Endothelial cell of umbilical vein (primary cell): ENCODE measurements around the gene DNAL1. TPM values are rescaled to one million over a fixed set of nuclear protein-coding genes. Genes with fewer than 3 reads are reported as not detected.

Source experiments
- Bru-seq: library from RNA; stranded (reverse); fragments of 400-500 nt; gene quantifications from one replicate; lab custom pipeline; 2021; lab: Mats Ljungman, UMichigan
- BruChase-seq, 2 experiments: library from RNA; stranded (reverse); fragments of 400-500 nt; gene quantifications; one replicate each; lab custom pipeline; 2021; lab: Mats Ljungman, UMichigan
- BruUV-seq: library from RNA; stranded (reverse); fragments of 400-500 nt; replicated peaks from 2 replicates; lab custom pipeline; 2021; lab: Mats Ljungman, UMichigan
- CTCF ChIA-PET: fragments of 300-600, 350-600 bp; sonication (Branson Sonifier 250); formaldehyde crosslinking; loops from one replicate; lab custom pipeline; 2021; ENCODE audit warnings: antibody characterized with exemption, inconsistent platforms; lab: Charles Lee
- POLR2A ChIA-PET: fragments of 300-600, 350-600 bp; sonication (Branson Sonifier 250); formaldehyde crosslinking; loops from one replicate; lab custom pipeline; 2021; ENCODE audit warnings: antibody characterized with exemption, inconsistent platforms; lab: Charles Lee
- DNase-seq: peaks from one replicate; pipeline ENCODE4 v3.0.0-alpha.2; 2011; ENCODE audit warnings: low read depth, low spot score
- FAIRE-seq: peaks from 2 replicates; lab custom pipeline; 2011; peaks lifted over from hg19 to GRCh38; lab: Jason Lieb, UNC
- H2AFZ ChIP-seq: 2 replicates; pipeline ENCODE4 v1.6.0; 2012; ENCODE audit warnings: low read depth, low read length, control low read depth, inconsistent platforms
- H3K27ac ChIP-seq: 2 replicates; pipeline ENCODE4 v1.5.1; 2011; ENCODE audit warnings: low read depth, mild to moderate bottlenecking, control low read depth, low read length, moderate library complexity; ENCODE audit not compliant: insufficient read depth
- H3K27me3 ChIP-seq, 2 experiments: 2 replicates each; pipeline versions ENCODE4 v1.6.0 to v1.6.1; 2011; ENCODE audit warnings: low read length in 2 of 2, mixed read lengths in 1 of 2; ENCODE audit not compliant: control insufficient read depth in 2 of 2, insufficient read depth in 2 of 2
- H3K36me3 ChIP-seq, 2 experiments: 2 replicates in 1 of 2; 3 replicates in 1 of 2; pipeline ENCODE4 v1.5.1; 2011; ENCODE audit warnings: low read length in 2 of 2, mild to moderate bottlenecking in 1 of 2, moderate library complexity in 1 of 2; ENCODE audit not compliant: control insufficient read depth in 2 of 2, insufficient read depth in 2 of 2; ENCODE audit errors: extremely low read depth in 1 of 2
- H3K4me1 ChIP-seq: 3 replicates; pipeline ENCODE4 v1.5.1; 2011; ENCODE audit warnings: mild to moderate bottlenecking, low read length; ENCODE audit not compliant: control insufficient read depth, insufficient read depth; ENCODE audit errors: extremely low read depth
- H3K4me2 ChIP-seq: 2 replicates; pipeline ENCODE4 v1.6.1; 2011; ENCODE audit warnings: low read length, control low read depth, mixed read lengths; ENCODE audit not compliant: insufficient read depth
- H3K4me3 ChIP-seq, 3 experiments: fragments of 200-600 bp in 1 of 3; sonication (generic), shearing (Covaris generic) in 1 of 3; replicated peaks in 1 of 3; 2 replicates each; pipeline ENCODE4 v1.5.1; 2011 to 2016; ENCODE audit warnings: control low read depth in 3 of 3, low read length in 3 of 3, mild to moderate bottlenecking in 2 of 3, inconsistent platforms in 1 of 3, low read depth in 1 of 3, moderate library complexity in 1 of 3; ENCODE audit not compliant: insufficient read depth in 1 of 3
- H3K79me2 ChIP-seq: 2 replicates; pipeline ENCODE4 v1.6.0; 2012; ENCODE audit warnings: low read length, inconsistent platforms; ENCODE audit not compliant: control insufficient read depth, insufficient read depth
- H3K9ac ChIP-seq: replicated peaks from 2 replicates; pipeline ENCODE3; 2011; ENCODE audit warnings: low read length, control low read depth; ENCODE audit not compliant: insufficient read depth; ENCODE audit errors: extremely low read depth
- H3K9me1 ChIP-seq: replicated peaks from 3 replicates; pipeline ENCODE4 v1.6.0; 2011; ENCODE audit warnings: mild to moderate bottlenecking, low read length; ENCODE audit not compliant: control insufficient read depth, insufficient read depth; ENCODE audit errors: extremely low read depth
- H3K9me3 ChIP-seq: replicated peaks from 2 replicates; pipeline ENCODE4 v1.5.1; 2012; ENCODE audit warnings: low read length, inconsistent platforms; ENCODE audit not compliant: control insufficient read depth, insufficient read depth
- H4K20me1 ChIP-seq: replicated peaks from 2 replicates; pipeline ENCODE3; 2011; ENCODE audit warnings: mild to moderate bottlenecking, low read length; ENCODE audit not compliant: control insufficient read depth, insufficient read depth; ENCODE audit errors: extremely low read depth
- CTCF ChIP-seq, 2 donors: IDR thresholded peaks; 1 replicate in 1 of 2; 2 replicates in 1 of 2; pipeline ENCODE4 v1.5.1; 2011; ENCODE audit warnings: low read length in 2 of 2, mild to moderate bottlenecking in 2 of 2, moderate library complexity in 2 of 2, control low read depth in 1 of 2, inconsistent platforms in 1 of 2, low read depth in 1 of 2; ENCODE audit not compliant: insufficient read depth in 1 of 2; ENCODE audit errors: extremely low read depth in 1 of 2
- EZH2 ChIP-seq: IDR thresholded peaks from 2 replicates; pipeline ENCODE4 v1.6.1; 2012; ENCODE audit warnings: borderline replicate concordance, low read depth, mild to moderate bottlenecking, moderate library complexity, low read length, inconsistent platforms; ENCODE audit not compliant: severe bottlenecking
- FOS ChIP-seq: IDR thresholded peaks from 2 replicates; pipeline ENCODE4 v1.6.1; 2011; ENCODE audit warnings: mild to moderate bottlenecking, low read length, moderate library complexity, borderline replicate concordance; ENCODE audit not compliant: insufficient read depth
- GATA2 ChIP-seq: IDR thresholded peaks from 2 replicates; pipeline ENCODE4 v1.7.0; 2011; ENCODE audit warnings: low read depth, mild to moderate bottlenecking, moderate library complexity, mixed read lengths, low read length; ENCODE audit not compliant: insufficient read length, insufficient read depth
- JUN ChIP-seq: IDR thresholded peaks from 2 replicates; pipeline ENCODE4 v1.6.1; 2011; ENCODE audit warnings: borderline replicate concordance, low read depth; ENCODE audit not compliant: insufficient read length, insufficient read depth
- MAX ChIP-seq: IDR thresholded peaks from 2 replicates; pipeline ENCODE4 v1.6.1; 2011; ENCODE audit not compliant: insufficient read depth, insufficient read length
- MYC ChIP-seq: IDR thresholded peaks from one replicate; pipeline ENCODE4 v1.6.1; 2011; ENCODE audit warnings: mild to moderate bottlenecking, low read depth, low read length
- POLR2A ChIP-seq: IDR thresholded peaks from 2 replicates; pipeline ENCODE4 v1.6.1; 2012; ENCODE audit warnings: low read depth, mild to moderate bottlenecking, control low read depth, low read length
- POLR2AphosphoS5 ChIP-seq: IDR thresholded peaks from 2 replicates; pipeline ENCODE4 v1.6.1; 2012; ENCODE audit warnings: low read depth, mild to moderate bottlenecking, control low read depth, low read length, moderate library complexity; ENCODE audit not compliant: insufficient read depth
- dilution Hi-C: fragments of 300-500 bp; cut with MboI; formaldehyde crosslinking; loops from one replicate; pipeline ENCODE4 v1.15.0; 2019; ENCODE audit warnings: low sequenced_read_pairs; ENCODE audit not compliant: extremely low pct_ligation_motif_present
- intact Hi-C: fragments of 100-400 bp; cut with micrococcal nuclease; formaldehyde crosslinking; loops from one replicate; pipeline ENCODE4 v1.10.0; 2022
- long read RNA-seq: library from polyadenylated mRNA; stranded (forward); transcript quantifications from one replicate; pipeline ENCODE4 v2.0.0, GENCODE V29; 2021
- polyA minus RNA-seq, 3 experiments: library from RNA; depleted of rRNA, polyadenylated mRNA; stranded (reverse); fragments of >200 nt; gene quantifications; 1 replicate in 1 of 3; 2 replicates in 2 of 3; pipeline ENCODE4 v1.2.3, GENCODE V29; 2011
- polyA plus RNA-seq, 4 experiments: library from polyadenylated mRNA; depleted of rRNA in 3 of 4; stranded (reverse) in 3 of 4; unstranded in 1 of 4; fragments of >200 nt; gene quantifications; 2 replicates each; pipeline versions ENCODE4 v1.2.1 to v1.2.3, GENCODE V29; 2011 to 2012; ENCODE audit warnings: missing spikeins in 1 of 4
- total RNA-seq: library from RNA; stranded (reverse); gene quantifications from 2 replicates; pipeline ENCODE4 v1.2.3, GENCODE V29; 2021

The DNAL1 gene
- total RNA-seq (14.1 and 15.3 TPM in 2 replicates), polyA plus RNA-seq (2.1 and 2.4 TPM in 2 replicates), polyA minus RNA-seq (2.3 and 2.9 TPM in 2 replicates), Bru-seq, nascent RNA (percentile 60 among the genes with signal in this experiment), BruChase-seq, experiment 1, labeled RNA remaining after a 6-hour chase (percentile 73 among the genes with signal in this experiment), BruChase-seq, experiment 2, labeled RNA remaining after a 2-hour chase (percentile 68 among the genes with signal in this experiment)
- polyA plus RNA-seq (2011; cell fraction: cytosol; rRNA removed), result 3.1 TPM in 2 replicates
- 4.5 and 4.6 TPM in 2 replicates for polyA plus RNA-seq (2011; cell fraction: nucleus; rRNA removed)
- 6.1 and 9.7 TPM in 2 replicates for polyA plus RNA-seq (2012)
- 2.6 TPM for polyA minus RNA-seq (2011; cell fraction: cytosol; rRNA and poly(A)+ RNA removed)
- 1.4 and 2.8 TPM in 2 replicates for polyA minus RNA-seq (2011; cell fraction: nucleus; rRNA and poly(A)+ RNA removed)
- long read RNA-seq, full-length matches to known transcripts, result 13 of 20 reads
- long read RNA-seq, partial matches to known transcripts, result 2 of 20 reads
- long read RNA-seq, other reads (novel, unspliced or antisense), result 5 of 20 reads

- intact Hi-C loops (no loop called here), dilution Hi-C loops (no loop called here)
- TF ChIP-seq POLR2A, result peak; percentile 94
- no peak for TF ChIP-seq GATA2
- TF ChIP-seq POLR2AphosphoS5, result peak; percentile 97
- peak within 1 kb of the TSS; percentile 61 to 80 (median 78) for H3K4me3 ChIP-seq
- peak within 1 kb of the TSS; percentile 79 for H3K27ac ChIP-seq
- peaks cover 7% of the 10 kb centered on the region for H3K4me1 ChIP-seq
- peak; percentile 93 for DNase-seq
- CTCF ChIA-PET, result interaction anchor here (0.9 to 1.1 kb wide), 2 partner anchors 9 to 12 kb away, joined by 3 read pairs; no protein-coding TSS in a partner anchor
- H3K4me2 ChIP-seq, result peak within 1 kb of the TSS; percentile 90
- no peaks in the 10 kb centered on the region for H3K36me3 ChIP-seq
- peak within 1 kb of the TSS; percentile 94 for H2AFZ ChIP-seq
- H3K9me3 ChIP-seq, result no peaks in the 10 kb centered on the region
- peak within 1 kb of the TSS; percentile 77 for H3K9ac ChIP-seq
- peak; percentile 95 for FAIRE-seq
- H4K20me1 ChIP-seq, result no peaks in the 10 kb centered on the region
- no peaks in the 10 kb centered on the region for H3K27me3 ChIP-seq
- TSS peak; percentile 100 for BruUV-seq
- POLR2A ChIA-PET, result no interaction called here
- H3K79me2 ChIP-seq, result no peaks in the 10 kb centered on the region
- no peaks in the 10 kb centered on the region for H3K9me1 ChIP-seq
Measured at GRCh38 chr14:73644531-73645247, at the start of gene DNAL1. Gene DNAL1 (plus strand): TSS chr14:73644986. CDS start chr14:73645040, 54 bp downstream.

- TF ChIP-seq POLR2A (no peak), CTCF (IDR thresholded peaks at IDR 0.05; ENCODE audit: extremely low read depth in 1 of 2, insufficient read depth in 1 of 2, low read depth in 1 of 2, low read length in 2 of 2) (no peak), JUN (no peak), MYC (no peak), GATA2 (no peak), POLR2AphosphoS5 (no peak), EZH2 (no peak), MAX (no peak), FOS (no peak)
- no peak overlapping the region for H3K9ac ChIP-seq
- no peak overlapping the region for H3K4me3 ChIP-seq
- no peak overlapping the region for H2AFZ ChIP-seq
- DNase-seq (no peak), FAIRE-seq (no peak)
- H3K27me3 ChIP-seq, result peaks cover 0 to 2% of the 10 kb centered on the region in 2 experiments
- H3K4me1 ChIP-seq, result no peaks in the 10 kb centered on the region
- H3K79me2 ChIP-seq, result no peaks in the 10 kb centered on the region
- H3K36me3 ChIP-seq, result no peaks in the 10 kb centered on the region
- H3K9me1 ChIP-seq, result no peaks in the 10 kb centered on the region
- H4K20me1 ChIP-seq, result no peaks in the 10 kb centered on the region
- H3K9me3 ChIP-seq, result no peaks in the 10 kb centered on the region
- ChIA-PET CTCF (interaction anchor here (1.7 kb wide), 1 partner anchor 26 kb away, joined by 4 read pairs; no protein-coding TSS in a partner anchor), POLR2A (no interaction called here)
- H3K27ac ChIP-seq, result no peak overlapping the region
- intact Hi-C loops (no loop called here), dilution Hi-C loops (no loop called here)
- BruUV-seq, result no TSS peak
- no peak overlapping the region for H3K4me2 ChIP-seq
Measured at GRCh38 chr14:73599499-73599898, 45.3 kb upstream of the DNAL1 start.
